Midbrain (tissue), 1 donor: Measurements from ENCODE around the gene EEF1AKMT1.

ENCODE experiments used
- DNase-seq: peaks from one replicate; lab custom pipeline; 2025; lab: John Stamatoyannopoulos, UW

EEF1AKMT1 gene

GRCh38 chr13:20773194-20774080, at the start of gene EEF1AKMT1:
TSS of gene EEF1AKMT1 (minus strand) at chr13:20773961. CDS start at chr13:20757598, 16,363 bp downstream.
- peak; percentile 92 for DNase-seq

GRCh38 chr13:20823071-20823470, 49.3 kb upstream of the EEF1AKMT1 start:
- DNase-seq = no peak

- no peak for DNase-seq
Measured at GRCh38 chr13:20822406-20822805, 48.6 kb upstream of the EEF1AKMT1 start.

- no peak for DNase-seq
Measured at GRCh38 chr13:20819715-20820114, 46.0 kb upstream of the EEF1AKMT1 start.

GRCh38 chr13:20815464-20815863, 41.7 kb upstream of the EEF1AKMT1 start:
- no peak for DNase-seq

- DNase-seq = no peak
Measured at GRCh38 chr13:20814224-20814910, 40.6 kb upstream of the EEF1AKMT1 start.

GRCh38 chr13:20812890-20813289, 39.1 kb upstream of the EEF1AKMT1 start:
- DNase-seq = no peak

- DNase-seq = no peak
Measured at GRCh38 chr13:20810808-20811207, 37.0 kb upstream of the EEF1AKMT1 start.

- no peak for DNase-seq
Measured at GRCh38 chr13:20808874-20809273, 35.1 kb upstream of the EEF1AKMT1 start.

GRCh38 chr13:20803180-20803965, 29.6 kb upstream of the EEF1AKMT1 start:
- no peak for DNase-seq

- no peak for DNase-seq
Measured at GRCh38 chr13:20801707-20802106, 27.9 kb upstream of the EEF1AKMT1 start.

GRCh38 chr13:20799726-20800416, 26.1 kb upstream of the EEF1AKMT1 start:
- DNase-seq = no peak

GRCh38 chr13:20798027-20798426, 24.3 kb upstream of the EEF1AKMT1 start:
- no peak for DNase-seq

- DNase-seq = no peak
Measured at GRCh38 chr13:20796791-20797508, 23.2 kb upstream of the EEF1AKMT1 start.

- no peak for DNase-seq
Measured at GRCh38 chr13:20789665-20790064, 15.9 kb upstream of the EEF1AKMT1 start.

GRCh38 chr13:20788312-20788711, 14.6 kb upstream of the EEF1AKMT1 start:
- no peak for DNase-seq

- no peak for DNase-seq
Measured at GRCh38 chr13:20787180-20787579, 13.4 kb upstream of the EEF1AKMT1 start.

- DNase-seq = no peak
Measured at GRCh38 chr13:20782116-20782708, 8.5 kb upstream of the EEF1AKMT1 start.

GRCh38 chr13:20780317-20780716, 6.6 kb upstream of the EEF1AKMT1 start:
- no peak for DNase-seq

GRCh38 chr13:20779405-20779804, 5.6 kb upstream of the EEF1AKMT1 start:
- no peak for DNase-seq

- no peak for DNase-seq
Measured at GRCh38 chr13:20778311-20778710, 4.5 kb upstream of the EEF1AKMT1 start.
